Testis (tissue), 3 donors: ENCODE data around the gene PIM3. TPM values are rescaled to one million over a fixed set of nuclear protein-coding genes. Genes with fewer than 3 reads are reported as not detected.

Experiments used
- DNase-seq: peaks from one replicate; pipeline ENCODE4 v3.0.0-alpha.2; 2019
- H3K27ac ChIP-seq, 2 donors: fragments of 200-600 bp; sonication (generic); one replicate each; pipeline ENCODE4 v1.5.1; 2019
- H3K27me3 ChIP-seq: fragments of 200-600 bp; sonication (generic); one replicate; pipeline ENCODE4 v1.5.1; 2019
- H3K36me3 ChIP-seq: fragments of 200-600 bp; sonication (generic); one replicate; pipeline ENCODE4 v1.5.1; 2017; ENCODE audit warnings: low read depth; ENCODE audit errors: missing control alignments
- H3K4me1 ChIP-seq: fragments of 200-600 bp; sonication (generic); one replicate; pipeline ENCODE4 v1.5.1; 2019
- H3K4me3 ChIP-seq, 2 donors: fragments of 200-600 bp; sonication (generic); one replicate each; pipeline ENCODE4 v1.5.1; 2017 to 2019
- H3K9me3 ChIP-seq: fragments of 200-600 bp; sonication (generic); one replicate; pipeline ENCODE4 v1.5.1; 2017
- CTCF ChIP-seq, 3 experiments: fragments of 450-650 bp in 2 of 3; fragments of 200-600 bp in 1 of 3; sonication (generic) in 1 of 3; IDR thresholded peaks; one replicate each; pipeline ENCODE4 v1.5.1; 2016 to 2019; ENCODE audit warnings: antibody characterized with exemption in 3 of 3, mild to moderate bottlenecking in 2 of 3, moderate library complexity in 1 of 3
- POLR2A ChIP-seq: fragments of 450-650 bp; IDR thresholded peaks from one replicate; pipeline ENCODE4 v1.6.1; 2017; ENCODE audit warnings: antibody characterized with exemption, mild to moderate bottlenecking, moderate library complexity
- WGBS, 2 donors: methylation state at CpG; one replicate each; pipeline ENCODE4 v1.1.5; 2018; 5-methylcytosine and 5-hydroxymethylcytosine counted together
- intact Hi-C: fragments of 100-400 bp; cut with DNase I; formaldehyde crosslinking; loops from one replicate; pipeline ENCODE4 v1.15.1; 2023; ENCODE audit warnings: low total_unique reads
- polyA plus RNA-seq: library from polyadenylated mRNA; stranded (reverse); fragments of 350-450 nt; fragmentation: Illumina TruSeq; extraction: RNeasy Lipid Tissue Mini Kit (QIAGEN cat#74804); gene quantifications from one replicate; pipeline ENCODE4 v1.2.3, GENCODE V29; 2014; ENCODE audit warnings: low read depth, low replicate concordance; ENCODE audit not compliant: insufficient read depth
- total RNA-seq, 2 donors: library from RNA; depleted of rRNA; stranded (reverse); fragments of >200 nt; gene quantifications; one replicate each; pipeline ENCODE4 v1.2.3, GENCODE V29; 2016

The PIM3 gene
- total and polyA plus RNA-seq, 3 donors from 2014 or later = 50.8 to 89.9 (median 68.2) TPM

- Histone ChIP-seq H3K4me3 (no peak overlapping the region), H3K9me3 (no peaks in the 10 kb centered on the region), H3K36me3 (no peaks in the 10 kb centered on the region), H3K4me1 (peaks cover 28% of the 10 kb centered on the region), H3K27me3 (no peaks in the 10 kb centered on the region), H3K27ac (no peak overlapping the region)
- intact Hi-C loops = loop anchor here (2.0 kb wide), 1 partner anchor 101 kb away; no protein-coding TSS in a partner anchor
- DNase-seq = no peak
- WGBS, 2 donors = 69% methylated on average over 21 of the region's 21 CpGs; no CpG with 5 or more reads in 1 of the 2 donors
- TF ChIP-seq CTCF (IDR thresholded peaks at IDR 0.05) = no peak
Measured at GRCh38 chr22:49929994-49930575, 30.5 kb upstream of the PIM3 start.

GRCh38 chr22:49930596-49931412 is 29.8 kb upstream of the PIM3 start:
- Histone ChIP-seq H3K36me3 (no peaks in the 10 kb centered on the region), H3K9me3 (no peaks in the 10 kb centered on the region), H3K27ac (no peak overlapping the region), H3K4me3 (no peak overlapping the region), H3K27me3 (no peaks in the 10 kb centered on the region), H3K4me1 (peaks cover 28% of the 10 kb centered on the region)
- peak; percentile 89 for DNase-seq
- no peak for TF ChIP-seq POLR2A
- TF ChIP-seq CTCF (IDR thresholded peaks at IDR 0.05) = peak; percentile 29 to 49 (median 48)
- intact Hi-C loops = no loop called here
- 72 to 74% methylated on average over 4 to 14 of the region's 14 CpGs for WGBS, 2 donors

GRCh38 chr22:49933236-49934159 is 27.1 kb upstream of the PIM3 start:
- TF ChIP-seq CTCF (IDR thresholded peaks at IDR 0.05) (no peak), POLR2A (no peak)
- H3K4me1 ChIP-seq = peaks cover 47% of the 10 kb centered on the region
- no peaks in the 10 kb centered on the region for H3K9me3 ChIP-seq
- H3K4me3 ChIP-seq = no peak overlapping the region
- H3K27ac ChIP-seq = peak overlapping the region; percentile 95
- DNase-seq = peak; percentile 90
- intact Hi-C loops = no loop called here
- H3K36me3 ChIP-seq = no peaks in the 10 kb centered on the region
- H3K27me3 ChIP-seq = no peaks in the 10 kb centered on the region
- WGBS, 2 donors = 45 to 48% methylated on average over 16 to 26 of the region's 27 CpGs

GRCh38 chr22:49934160-49934890 is 26.2 kb upstream of the PIM3 start:
- Histone ChIP-seq H3K27me3 (no peaks in the 10 kb centered on the region), H3K36me3 (no peaks in the 10 kb centered on the region), H3K4me1 (peaks cover 47% of the 10 kb centered on the region), H3K4me3 (peak overlapping the region; percentile 32 to 52), H3K27ac (peak overlapping the region; percentile 95), H3K9me3 (no peaks in the 10 kb centered on the region)
- WGBS, 2 donors = 63 to 88% methylated on average over 6 to 23 of the region's 24 CpGs
- intact Hi-C loops = no loop called here
- DNase-seq = peak; percentile 79
- TF ChIP-seq POLR2A (no peak), CTCF (IDR thresholded peaks at IDR 0.05) (no peak)
